Measurements from ENCODE around the gene AHI1.

DNA sequence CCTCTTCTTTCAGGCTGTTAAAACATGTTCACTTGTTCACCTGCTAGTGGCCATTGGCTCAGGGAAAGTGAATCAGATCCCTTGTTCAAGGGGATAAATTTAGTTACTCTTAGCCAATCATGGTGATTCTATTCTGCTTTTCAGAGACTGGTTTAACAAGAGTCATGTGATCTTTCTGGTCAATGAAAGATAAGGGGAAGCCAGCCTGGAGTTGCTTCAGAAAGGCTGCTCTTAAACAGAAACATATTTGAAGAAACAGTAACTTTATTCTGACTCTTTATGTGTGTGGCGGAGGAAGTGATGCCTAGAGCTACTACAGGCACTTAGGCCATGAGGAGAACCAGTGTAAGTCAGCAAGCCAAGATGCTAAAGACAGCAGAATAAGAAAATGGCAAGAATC is 28.1 kb upstream of the AHI1 start:
- TF ChIP-seq, protein P1, sequence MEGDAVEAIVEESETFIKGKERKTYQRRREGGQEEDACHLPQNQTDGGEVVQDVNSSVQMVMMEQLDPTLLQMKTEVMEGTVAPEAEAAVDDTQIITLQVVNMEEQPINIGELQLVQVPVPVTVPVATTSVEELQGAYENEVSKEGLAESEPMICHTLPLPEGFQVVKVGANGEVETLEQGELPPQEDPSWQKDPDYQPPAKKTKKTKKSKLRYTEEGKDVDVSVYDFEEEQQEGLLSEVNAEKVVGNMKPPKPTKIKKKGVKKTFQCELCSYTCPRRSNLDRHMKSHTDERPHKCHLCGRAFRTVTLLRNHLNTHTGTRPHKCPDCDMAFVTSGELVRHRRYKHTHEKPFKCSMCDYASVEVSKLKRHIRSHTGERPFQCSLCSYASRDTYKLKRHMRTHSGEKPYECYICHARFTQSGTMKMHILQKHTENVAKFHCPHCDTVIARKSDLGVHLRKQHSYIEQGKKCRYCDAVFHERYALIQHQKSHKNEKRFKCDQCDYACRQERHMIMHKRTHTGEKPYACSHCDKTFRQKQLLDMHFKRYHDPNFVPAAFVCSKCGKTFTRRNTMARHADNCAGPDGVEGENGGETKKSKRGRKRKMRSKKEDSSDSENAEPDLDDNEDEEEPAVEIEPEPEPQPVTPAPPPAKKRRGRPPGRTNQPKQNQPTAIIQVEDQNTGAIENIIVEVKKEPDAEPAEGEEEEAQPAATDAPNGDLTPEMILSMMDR (conservative IDR thresholded peaks at IDR 0.05 in 1 of 2, IDR thresholded peaks at IDR 0.05 in 1 of 2; ENCODE audit: low read depth in 1 of 2, low read length in 2 of 2), result no peak
- no peak for TF ChIP-seq EZH2 (IDR thresholded peaks at IDR 0.05; ENCODE audit: low read length, missing control alignments)
